GM23338 (cell line): Measurements from ENCODE around the gene TM7SF2. TPM values are rescaled to one million over a fixed set of nuclear protein-coding genes. Genes with fewer than 3 reads are reported as not detected.
A peak's percentile ranks its signal among the peaks of the same experiment; 100 is the strongest.

Source experiments
- ATAC-seq: fragments of 200-7000 bp; cut with Tn5 transposase; 3 replicates; pipeline ENCODE4 v1.9.1; 2020
- DNase-seq: peaks from one replicate; pipeline ENCODE4 v3.0.0-alpha.2; 2015; ENCODE audit warnings: low spot score
- H2AFZ ChIP-seq: fragments of 200-600 bp; sonication (generic); 2 replicates; pipeline ENCODE4 v1.8.0; 2016; ENCODE audit warnings: antibody characterized with exemption, mild to moderate bottlenecking, moderate library complexity
- H3F3A ChIP-seq: fragments of 200-600 bp; sonication (generic); replicated peaks from 2 replicates; pipeline ENCODE4 v1.8.0; 2017; ENCODE audit warnings: antibody characterized with exemption, mixed run types, low read depth
- H3K27ac ChIP-seq: fragments of 200-600 bp; sonication (generic); 2 replicates; pipeline ENCODE4 v1.6.1; 2016; ENCODE audit warnings: low read depth
- H3K27me3 ChIP-seq: fragments of 200-600 bp; sonication (generic); 2 replicates; pipeline ENCODE4 v1.8.0; 2016; ENCODE audit warnings: mild to moderate bottlenecking, mixed run types, moderate library complexity; ENCODE audit not compliant: insufficient read depth
- H3K36me3 ChIP-seq: fragments of 200-600 bp; sonication (generic); 2 replicates; pipeline ENCODE4 v1.8.0; 2016; ENCODE audit warnings: mild to moderate bottlenecking; ENCODE audit not compliant: insufficient read depth
- H3K4me1 ChIP-seq: fragments of 200-600 bp; sonication (generic); 2 replicates; pipeline ENCODE4 v1.8.0; 2016; ENCODE audit warnings: mild to moderate bottlenecking, moderate library complexity; ENCODE audit not compliant: insufficient read depth
- H3K4me2 ChIP-seq: fragments of 200-600 bp; sonication (generic); 2 replicates; pipeline ENCODE4 v1.7.1; 2017; ENCODE audit warnings: mixed run types
- H3K4me3 ChIP-seq: fragments of 200-600 bp; sonication (generic); 2 replicates; pipeline ENCODE4 v1.6.1; 2016; ENCODE audit warnings: mixed run types
- H3K79me2 ChIP-seq: fragments of 200-600 bp; sonication (generic); replicated peaks from 2 replicates; pipeline ENCODE4 v1.8.0; 2017; ENCODE audit warnings: mild to moderate bottlenecking; ENCODE audit not compliant: insufficient read depth
- H3K9me2 ChIP-seq: fragments of 200-600 bp; sonication (generic); 2 replicates; pipeline ENCODE4 v1.8.0; 2017; ENCODE audit not compliant: insufficient read depth
- H4K20me1 ChIP-seq: fragments of 200-600 bp; sonication (generic); replicated peaks from 2 replicates; pipeline ENCODE4 v1.8.0; 2017; ENCODE audit warnings: mild to moderate bottlenecking; ENCODE audit not compliant: insufficient read depth
- H3K27ac Mint-ChIP-seq: 2 replicates; pipeline ENCODE4 v1.8.0; 2020; ENCODE audit warnings: inconsistent platforms, mild to moderate bottlenecking, moderate library complexity, mixed read lengths
- H3K27me3 Mint-ChIP-seq: 3 replicates; pipeline ENCODE4 v1.8.0; 2022; ENCODE audit warnings: low read depth, mild to moderate bottlenecking, moderate library complexity, mixed read lengths, inconsistent platforms; ENCODE audit not compliant: insufficient read depth, poor library complexity
- H3K36me3 Mint-ChIP-seq: 3 replicates; pipeline ENCODE4 v1.8.0; 2021; ENCODE audit warnings: low read depth, mild to moderate bottlenecking, inconsistent platforms, moderate library complexity, mixed read lengths
- H3K4me1 Mint-ChIP-seq: 3 replicates; pipeline ENCODE4 v1.8.0; 2020; ENCODE audit warnings: mild to moderate bottlenecking, inconsistent platforms, mixed read lengths
- H3K4me3 Mint-ChIP-seq: 3 replicates; pipeline ENCODE4 v1.8.0; 2021; ENCODE audit warnings: moderate library complexity, mild to moderate bottlenecking, inconsistent platforms, mixed read lengths
- H3K9me3 Mint-ChIP-seq: 3 replicates; pipeline ENCODE4 v1.8.0; 2020; ENCODE audit warnings: moderate library complexity, mild to moderate bottlenecking, inconsistent platforms, mixed read lengths
- CREB1 ChIP-seq: fragments of 250-450 bp; sonication (Bioruptor Pico); IDR thresholded peaks from 2 replicates; pipeline ENCODE4 v1.5.0; 2020; ENCODE audit warnings: low read depth, mild to moderate bottlenecking, moderate library complexity
- CTCF ChIP-seq, 2 experiments: fragments of 200-600 bp in 1 of 2; sonication (generic) in 1 of 2; conservative IDR thresholded peaks; 2 replicates each; pipeline versions ENCODE4 v1.5.1 to v1.6.1; 2016 to 2017; ENCODE audit warnings: antibody characterized with exemption in 2 of 2, low read depth in 2 of 2, mild to moderate bottlenecking in 2 of 2, moderate library complexity in 1 of 2
- ETS1 ChIP-seq: IDR thresholded peaks from 2 replicates; pipeline ENCODE4 v1.6.1; 2016; ENCODE audit warnings: antibody characterized with exemption
- EZH2phosphoT487 ChIP-seq: fragments of 200-600 bp; sonication (generic); IDR thresholded peaks from one replicate; pipeline ENCODE4 v1.8.1; 2018; ENCODE audit warnings: antibody characterized with exemption; ENCODE audit not compliant: unreplicated experiment
- JUNB ChIP-seq: IDR thresholded peaks from one replicate; pipeline ENCODE4 v1.6.1; 2016; ENCODE audit warnings: antibody characterized with exemption; ENCODE audit not compliant: unreplicated experiment
- NANOG ChIP-seq: IDR thresholded peaks from 2 replicates; pipeline ENCODE4 v1.6.1; 2016; ENCODE audit warnings: antibody characterized with exemption, borderline replicate concordance
- REST ChIP-seq: IDR thresholded peaks from one replicate; pipeline ENCODE4 v1.6.1; 2018; ENCODE audit warnings: antibody characterized with exemption; ENCODE audit not compliant: unreplicated experiment
- STAT1 ChIP-seq: IDR thresholded peaks from one replicate; pipeline ENCODE4 v1.6.1; 2016; ENCODE audit warnings: antibody characterized with exemption; ENCODE audit not compliant: unreplicated experiment
- ZNF331 ChIP-seq: fragments of 250-450 bp; sonication (Bioruptor Pico); IDR thresholded peaks from 2 replicates; pipeline ENCODE4 v1.5.0; 2020; ENCODE audit warnings: low read depth, mild to moderate bottlenecking, moderate library complexity
- polyA plus RNA-seq: library from polyadenylated mRNA; unstranded; fragments of >200 nt; fragmentation: Nextera tagmentation; extraction: Ambion mirVana; gene quantifications from 2 replicates; pipeline ENCODE4 v1.2.1, GENCODE V29; 2016
- total RNA-seq: library from RNA; depleted of rRNA; stranded (reverse); fragments of >200 nt; shearing (Covaris generic); gene quantifications from 2 replicates; pipeline ENCODE4 v1.2.3, GENCODE V29; 2014

TM7SF2 gene
- total and polyA plus RNA-seq, 2 experiments from 2014 or later: 43.5 to 82.3 TPM

GRCh38 chr11:65133724-65134123 lies 22.1 kb downstream of the TM7SF2 start (continued):
- TF ChIP-seq STAT1 (no peak), CTCF (conservative IDR thresholded peaks at IDR 0.05; ENCODE audit: low read depth in 2 of 2) (no peak), JUNB (no peak)

GRCh38 chr11:65134240-65134951 lies 22.7 kb downstream of the TM7SF2 start, which contains the start of gene SYVN1:
TSS of gene SYVN1 (minus strand) at chr11:65134519. CDS start at chr11:65133601, 918 bp downstream.
- no peaks in the 10 kb centered on the region for H3K9me3 Mint-ChIP-seq
- peaks cover 12% of the 10 kb centered on the region for H3K36me3 Mint-ChIP-seq
- peaks cover 19% of the 10 kb centered on the region for H3K27me3 Mint-ChIP-seq
- H3K4me1 Mint-ChIP-seq: peaks cover 19% of the 10 kb centered on the region
- no peaks in the 10 kb centered on the region for H3K27me3 ChIP-seq
- peaks cover 20% of the 10 kb centered on the region; the same call in 1 of the 2 replicates for H3K4me1 ChIP-seq
- DNase-seq (peak; percentile 90), ATAC-seq (peak; percentile 73)
- H3K36me3 ChIP-seq: no peaks in the 10 kb centered on the region
- H3K79me2 ChIP-seq: peaks cover 19% of the 10 kb centered on the region
- peak within 1 kb of the TSS; percentile 67 for H3K4me3 ChIP-seq
- H2AFZ ChIP-seq: 0 out of 2 replicates have a peak within 1 kb of the TSS, but pooled peaks have one; percentile 1
- peaks cover 5% of the 10 kb centered on the region; the same call in 1 of the 2 replicates for H3F3A ChIP-seq
- no peaks in the 10 kb centered on the region for H3K9me2 ChIP-seq
- peak within 1 kb of the TSS; percentile 80 for H3K27ac ChIP-seq
- H3K4me2 ChIP-seq: peak within 1 kb of the TSS; percentile 99
- no peaks in the 10 kb centered on the region for H4K20me1 ChIP-seq
- H3K4me3 Mint-ChIP-seq: peak within 1 kb of the TSS; percentile 97
- H3K27ac Mint-ChIP-seq: peak within 1 kb of the TSS; percentile 100
- TF ChIP-seq ZNF331 (CRISPR knock-in tag) (no peak), CTCF (conservative IDR thresholded peaks at IDR 0.05; ENCODE audit: low read depth in 2 of 2) (no peak), ETS1 (0 out of 2 replicates have a peak, but pooled peaks have one; percentile 12), NANOG (no peak), CREB1 (CRISPR knock-in tag) (peak; percentile 79), REST (no peak), STAT1 (no peak), JUNB (no peak), EZH2phosphoT487 (no peak)
